Pancreas (tissue), 10 donors: ENCODE measurements around the gene AOPEP. TPM values are rescaled to one million over a fixed set of nuclear protein-coding genes. Genes with fewer than 3 reads are reported as not detected.

Experiments
- ATAC-seq, 4 donors: fragments of 200-7000 bp; cut with Tn5 transposase; one replicate each; pipeline versions ENCODE4 v1.8.0 to v1.9.1; 2020; ENCODE audit warnings: mild to moderate bottlenecking in 4 of 4, moderate library complexity in 4 of 4
- DNase-seq, 6 donors: peaks; one replicate each; pipeline ENCODE4 v3.0.0-alpha.2; 2020
- FAIRE-seq: peaks from 2 replicates; lab custom pipeline; 2012; peaks lifted over from hg19 to GRCh38; lab: Jason Lieb, UNC
- H3K27ac ChIP-seq, 4 donors: fragments of 200-600 bp; sonication (generic); 1 replicate in 3 of 4; 2 replicates in 1 of 4; pipeline versions ENCODE4 v1.5.0 to v1.8.0; 2020
- H3K27me3 ChIP-seq, 4 donors: fragments of 200-600 bp; one replicate each; pipeline ENCODE4 v1.8.0; 2021
- H3K36me3 ChIP-seq, 3 donors: fragments of 200-600 bp; sonication (generic) in 1 of 3; one replicate each; pipeline versions ENCODE4 v1.5.0 to v1.8.0; 2020 to 2021
- H3K4me1 ChIP-seq, 3 donors: fragments of 200-600 bp; one replicate each; pipeline ENCODE4 v1.8.0; 2021
- H3K4me3 ChIP-seq, 4 donors: fragments of 200-600 bp; sonication (generic) in 2 of 4; one replicate each; pipeline versions ENCODE4 v1.5.0 to v1.8.0; 2020 to 2021
- H3K9me3 ChIP-seq, 4 donors: fragments of 200-600 bp; one replicate each; pipeline ENCODE4 v1.8.0; 2021
- WGBS, 2 donors: extraction: QIAGEN DNeasy Blood & Tissue Kit; methylation state at CpG; one replicate each; pipeline ENCODE4 v1.1.7; 2013; 5-methylcytosine and 5-hydroxymethylcytosine counted together
- intact Hi-C, 3 donors: fragments of 100-400 bp; cut with DNase I; formaldehyde crosslinking; loops; one replicate each; pipeline versions ENCODE4 v1.11.1 to v1.14.2; 2022
- polyA plus RNA-seq, 2 donors: library from polyadenylated mRNA; stranded (reverse); fragments of 200-250 nt; gene quantifications; one replicate each; pipeline ENCODE4 v1.2.3, GENCODE V29; 2013
- total RNA-seq, 6 donors: library from RNA; stranded (reverse); fragmentation: NEBNext Ultra II Directional in 4 of 6; extraction: Animal tissue kit (Norgen Biotek cat#: 25700) in 4 of 6; gene quantifications; one replicate each; pipeline versions ENCODE4 v1.2.1 to v1.2.4, GENCODE V29; 2021 to 2023
- TF ChIP-seq, protein P1 (sequence below), 4 donors: fragments of 200-600 bp; sonication (generic) in 3 of 4; IDR thresholded peaks; one replicate each; pipeline versions ENCODE4 v1.5.0 to v1.8.0; 2021; ENCODE audit warnings: antibody characterized with exemption in 4 of 4
- donor health status: healthy with polysubstance abuse.
- donor health status: DM: no; HTN: no; CAD: no; lungs with moderate emphysema.
- donor health status: DM: no; HTN: no; CAD: no.
- donor health status: control.
- donor health status: control.
- donor health status: Bipolar disorder and iron deficiency.
- donor health status: DM: yes; HTN: yes; CAD: no.
- donor health status: DM: no; HTN: no; CAD: no.
- donor health status: DM: no; HTN: no; CAD: no.
- donor health status: DM: yes; HTN: yes; CAD: no.

Gene AOPEP
- total and polyA plus RNA-seq, 8 donors = 50.5 to 140 (median 76.7) TPM

DNA sequence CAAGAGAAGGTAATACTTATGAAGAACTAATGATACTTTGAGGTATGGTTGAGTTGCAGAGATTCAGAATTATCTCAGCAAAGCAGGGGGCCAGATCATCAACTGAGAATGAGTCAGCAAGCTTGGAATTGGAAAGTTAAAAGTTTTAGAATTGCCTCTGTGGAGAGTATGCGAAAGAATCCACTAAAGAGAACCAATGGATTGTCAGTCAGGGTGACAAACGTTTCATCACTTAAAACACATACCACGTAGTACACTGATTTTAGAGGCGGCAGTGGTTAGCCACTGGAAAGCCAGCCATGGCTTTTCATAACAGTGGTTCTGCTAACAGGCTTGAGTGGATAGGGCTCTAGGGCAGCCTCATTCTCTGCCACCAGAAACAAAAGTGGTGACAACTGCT, 30.7 kb downstream of the AOPEP start:
- Histone ChIP-seq H3K27ac (no peak overlapping the region), H3K36me3 (no peaks in the 10 kb centered on the region), H3K9me3 (no peaks in the 10 kb centered on the region), H3K4me3 (no peak overlapping the region), H3K27me3 (no peaks in the 10 kb centered on the region), H3K4me1 (no peaks in the 10 kb centered on the region)
- FAIRE-seq = no peak
- DNase-seq = no peak
- WGBS, 2 donors = 81 to 88% methylated on average over 4 of the region's 4 CpGs
- TF ChIP-seq, protein P1, sequence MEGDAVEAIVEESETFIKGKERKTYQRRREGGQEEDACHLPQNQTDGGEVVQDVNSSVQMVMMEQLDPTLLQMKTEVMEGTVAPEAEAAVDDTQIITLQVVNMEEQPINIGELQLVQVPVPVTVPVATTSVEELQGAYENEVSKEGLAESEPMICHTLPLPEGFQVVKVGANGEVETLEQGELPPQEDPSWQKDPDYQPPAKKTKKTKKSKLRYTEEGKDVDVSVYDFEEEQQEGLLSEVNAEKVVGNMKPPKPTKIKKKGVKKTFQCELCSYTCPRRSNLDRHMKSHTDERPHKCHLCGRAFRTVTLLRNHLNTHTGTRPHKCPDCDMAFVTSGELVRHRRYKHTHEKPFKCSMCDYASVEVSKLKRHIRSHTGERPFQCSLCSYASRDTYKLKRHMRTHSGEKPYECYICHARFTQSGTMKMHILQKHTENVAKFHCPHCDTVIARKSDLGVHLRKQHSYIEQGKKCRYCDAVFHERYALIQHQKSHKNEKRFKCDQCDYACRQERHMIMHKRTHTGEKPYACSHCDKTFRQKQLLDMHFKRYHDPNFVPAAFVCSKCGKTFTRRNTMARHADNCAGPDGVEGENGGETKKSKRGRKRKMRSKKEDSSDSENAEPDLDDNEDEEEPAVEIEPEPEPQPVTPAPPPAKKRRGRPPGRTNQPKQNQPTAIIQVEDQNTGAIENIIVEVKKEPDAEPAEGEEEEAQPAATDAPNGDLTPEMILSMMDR (IDR thresholded peaks at IDR 0.05) = no peak
- intact Hi-C loops = no loop called here
- no peak for ATAC-seq

DNA sequence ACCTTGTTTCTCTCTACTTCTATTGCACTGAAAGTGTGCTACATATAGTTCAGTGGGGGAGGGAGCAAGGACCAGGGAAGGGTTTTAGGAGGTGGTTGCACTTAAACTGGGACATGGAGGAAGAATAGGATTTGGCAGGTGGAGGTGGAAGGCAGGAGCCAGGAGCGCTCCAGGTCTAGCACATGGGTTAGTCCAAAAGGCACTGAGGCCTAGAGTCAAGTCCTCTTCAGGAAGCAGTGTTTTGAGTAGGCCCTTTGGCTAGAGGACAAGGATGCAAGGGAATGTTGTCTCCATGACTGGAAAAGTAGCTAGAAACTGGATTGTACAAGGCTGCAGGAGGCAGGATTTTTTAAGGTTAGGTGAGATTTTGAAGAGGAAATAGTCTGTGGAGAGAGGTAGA, 31.5 kb downstream of the AOPEP start:
- Histone ChIP-seq H3K9me3 (no peaks in the 10 kb centered on the region), H3K4me1 (no peaks in the 10 kb centered on the region), H3K36me3 (no peaks in the 10 kb centered on the region), H3K27ac (no peak overlapping the region), H3K27me3 (no peaks in the 10 kb centered on the region), H3K4me3 (no peak overlapping the region)
- TF ChIP-seq, protein P1 (IDR thresholded peaks at IDR 0.05) = no peak
- FAIRE-seq (no peak), DNase-seq (no peak), ATAC-seq (no peak)
- intact Hi-C loops = no loop called here
- 97 to 100% methylated on average over 1 of the region's 1 CpG for WGBS, 2 donors

DNA sequence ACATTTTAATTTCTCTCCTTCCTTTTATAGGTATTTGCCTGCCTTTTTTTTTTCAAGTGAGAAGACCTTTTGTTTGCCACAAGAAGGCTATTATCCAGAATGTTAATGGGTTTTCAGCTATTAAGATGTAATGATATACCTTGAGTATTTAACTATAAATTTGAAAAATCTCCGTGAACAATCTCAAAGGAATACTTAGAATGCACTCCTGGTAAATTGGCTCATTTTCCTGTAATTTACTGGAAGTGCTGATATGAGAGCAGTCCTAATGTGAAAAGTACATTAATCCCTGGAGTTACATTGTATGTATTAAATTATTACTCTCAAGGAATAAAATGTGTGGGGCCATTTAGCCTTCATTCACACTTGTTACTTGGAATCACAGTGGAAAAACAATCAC, 32.4 kb downstream of the AOPEP start:
- no peak for DNase-seq
- no peak overlapping the region for H3K4me3 ChIP-seq
- no peaks in the 10 kb centered on the region for H3K27me3 ChIP-seq
- WGBS, 2 donors = 80 to 93% methylated on average over 1 of the region's 1 CpG
- TF ChIP-seq, protein P1 (IDR thresholded peaks at IDR 0.05) = no peak
- H3K9me3 ChIP-seq = no peaks in the 10 kb centered on the region
- no peak for FAIRE-seq
- intact Hi-C loops = no loop called here
- ATAC-seq = no peak
- no peaks in the 10 kb centered on the region for H3K36me3 ChIP-seq
- H3K27ac ChIP-seq = no peak overlapping the region
- no peaks in the 10 kb centered on the region for H3K4me1 ChIP-seq

DNA sequence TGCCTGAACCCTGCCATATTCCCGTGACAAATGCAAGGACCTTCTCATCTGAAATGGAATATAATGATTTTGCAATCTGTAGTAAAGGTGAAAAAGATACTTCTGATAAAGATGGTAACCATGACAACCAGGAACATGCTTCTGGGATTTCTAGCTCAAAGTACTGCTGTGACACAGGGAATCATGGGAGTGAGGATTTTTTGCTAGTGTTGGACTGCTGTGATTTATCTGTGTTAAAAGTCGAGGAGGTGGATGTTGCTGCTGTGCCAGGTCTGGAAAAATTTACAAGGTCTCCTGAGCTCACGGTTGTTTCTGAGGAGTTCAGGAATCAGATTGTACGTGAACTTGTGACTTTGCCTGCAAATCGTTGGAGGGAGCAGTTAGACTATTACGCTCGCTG, 33.5 kb downstream of the AOPEP start:
- no peak for DNase-seq
- Histone ChIP-seq H3K27me3 (no peaks in the 10 kb centered on the region), H3K9me3 (no peaks in the 10 kb centered on the region), H3K4me3 (no peak overlapping the region), H3K36me3 (no peaks in the 10 kb centered on the region), H3K4me1 (no peaks in the 10 kb centered on the region), H3K27ac (no peak overlapping the region)
- TF ChIP-seq, protein P1 (IDR thresholded peaks at IDR 0.05) = no peak
- no peak for FAIRE-seq
- WGBS, 2 donors = 80 to 85% methylated on average over 7 of the region's 7 CpGs
- no peak for ATAC-seq
- intact Hi-C loops = loop anchor here in 1 of 3 donors (5.0 kb wide), 1 partner anchor 82 kb away; no protein-coding TSS in a partner anchor

DNA sequence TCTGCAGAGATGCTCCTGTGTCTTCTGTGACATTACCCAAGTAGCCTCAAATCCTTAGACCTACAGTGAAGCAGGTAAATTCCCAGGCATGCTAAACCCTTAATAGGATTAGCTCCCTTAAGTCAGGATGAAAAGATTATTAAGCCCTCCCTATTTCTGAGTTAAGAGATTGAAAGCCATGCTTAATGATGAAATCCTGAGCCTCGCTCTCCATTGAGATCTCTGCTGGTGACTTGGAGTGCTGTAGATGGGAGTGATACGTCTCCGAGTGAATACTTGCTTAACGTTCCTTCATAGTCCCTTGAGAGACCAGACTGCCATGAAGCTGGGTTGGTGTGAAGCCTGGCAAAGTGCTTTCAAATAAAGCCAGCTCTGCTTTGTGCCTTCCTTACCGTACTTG, 34.2 kb downstream of the AOPEP start:
- no peaks in the 10 kb centered on the region for H3K9me3 ChIP-seq
- DNase-seq = no peak
- H3K4me1 ChIP-seq = no peaks in the 10 kb centered on the region
- ATAC-seq = no peak
- no peak for FAIRE-seq
- 93 to 97% methylated on average over 5 of the region's 5 CpGs for WGBS, 2 donors
- intact Hi-C loops = loop anchor here in 1 of 3 donors (5.0 kb wide), 1 partner anchor 82 kb away; no protein-coding TSS in a partner anchor
- H3K4me3 ChIP-seq = no peak overlapping the region
- TF ChIP-seq, protein P1 (IDR thresholded peaks at IDR 0.05) = no peak
- H3K36me3 ChIP-seq = no peaks in the 10 kb centered on the region
- no peaks in the 10 kb centered on the region for H3K27me3 ChIP-seq
- no peak overlapping the region for H3K27ac ChIP-seq
